GM19193 (cell line): ENCODE data around the gene TBC1D16.

Experiments
- POLR2A ChIP-seq: IDR thresholded peaks from 4 replicates; pipeline ENCODE4 v1.6.1; 2011; ENCODE audit not compliant: insufficient read depth, insufficient read length; ENCODE audit errors: extremely low read depth

TBC1D16 gene

DNA sequence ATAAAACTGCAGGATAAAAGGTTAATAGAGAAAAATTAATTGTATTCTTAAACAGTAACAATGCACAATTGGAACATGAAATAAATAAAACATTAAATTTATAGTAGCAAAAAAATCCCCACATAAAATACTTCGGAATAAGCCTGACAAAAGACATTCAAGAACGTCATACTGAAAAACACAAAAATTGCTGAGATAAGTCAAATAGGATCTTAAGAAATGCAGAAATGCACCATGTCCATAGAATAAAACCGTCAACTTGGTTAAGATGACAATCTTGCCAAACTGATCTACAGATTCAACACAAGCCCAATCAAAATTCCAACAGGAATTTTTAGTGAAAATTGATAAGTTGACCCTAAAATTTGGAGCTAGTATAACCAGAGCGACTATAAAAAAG, 76.6 kb downstream of the TBC1D16 start:
- TF ChIP-seq POLR2A: no peak

DNA sequence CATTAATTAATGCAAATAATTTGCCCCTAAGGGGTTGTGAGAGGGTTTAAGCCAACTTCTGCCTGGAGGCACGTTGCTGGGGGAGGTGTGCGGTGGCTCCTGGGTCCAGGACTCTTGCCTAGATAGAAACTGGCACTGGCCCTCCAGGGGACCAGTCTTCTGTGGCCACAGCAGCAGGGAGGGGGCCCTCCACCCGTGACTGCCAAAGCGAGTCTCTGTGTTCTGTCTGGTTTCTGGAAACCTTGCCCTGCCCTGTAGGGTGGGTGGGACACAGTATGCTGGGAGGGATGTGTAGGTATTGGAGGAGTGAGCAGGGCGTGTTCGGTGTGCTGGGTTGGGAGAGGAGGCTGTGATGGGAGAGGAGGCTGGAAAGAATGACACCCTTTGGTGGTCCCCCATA, 78.8 kb downstream of the TBC1D16 start:
- no peak for TF ChIP-seq POLR2A

DNA sequence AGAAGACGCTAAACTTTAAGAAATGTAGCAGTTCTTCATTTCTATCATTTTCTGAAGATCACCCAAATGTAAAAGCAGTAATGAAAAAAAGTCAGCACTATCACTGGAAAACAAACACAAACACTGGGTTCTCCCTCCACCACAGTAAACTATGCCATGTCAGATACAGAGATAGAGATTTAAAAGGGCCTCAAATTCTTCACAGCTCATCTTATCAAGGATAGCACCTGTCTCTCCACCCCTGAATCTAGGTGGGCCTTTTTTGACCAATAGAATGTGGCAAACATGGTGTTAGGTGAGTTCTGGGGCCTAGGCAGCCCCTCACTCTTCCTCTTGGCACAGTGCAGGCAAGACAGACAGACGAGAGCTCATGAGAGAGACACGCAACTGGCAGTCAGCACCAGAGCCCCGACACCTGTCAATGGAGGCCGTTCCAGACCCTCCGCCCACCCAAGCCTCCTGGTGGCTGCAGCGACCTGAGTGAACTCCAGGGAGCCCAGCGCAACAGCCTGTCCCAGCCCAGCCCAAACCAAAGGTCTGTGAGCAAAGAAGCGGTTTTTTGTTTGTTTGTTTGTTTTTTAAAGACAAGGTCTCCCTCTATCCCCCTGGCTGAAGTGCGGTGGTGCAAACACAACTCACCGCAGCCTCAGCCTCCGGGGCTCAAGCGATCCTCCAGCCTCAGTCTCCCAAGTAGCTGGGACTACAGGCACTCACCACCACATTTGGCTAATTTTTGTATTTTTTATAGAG, 79.8 kb downstream of the TBC1D16 start:
- TF ChIP-seq POLR2A: no peak

DNA sequence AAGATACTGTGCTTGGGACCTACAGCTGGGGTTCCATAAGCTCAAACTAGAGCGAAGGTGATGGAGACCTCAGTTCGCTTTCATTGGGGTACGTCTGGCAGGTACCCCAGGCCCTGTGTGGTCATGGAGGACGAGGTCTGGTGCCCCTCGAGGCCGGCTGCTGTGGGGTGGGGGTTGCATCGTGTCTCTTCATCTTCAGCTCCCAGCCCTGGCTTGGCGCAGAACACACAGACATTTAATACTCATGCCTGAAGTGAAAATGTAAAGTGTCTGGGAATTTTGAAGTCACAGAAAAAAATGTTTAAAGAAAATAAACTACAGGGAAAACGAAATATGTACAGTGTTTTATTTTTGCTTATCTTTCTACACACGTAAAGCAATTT, 80.5 kb downstream of the TBC1D16 start:
- no peak for TF ChIP-seq POLR2A

DNA sequence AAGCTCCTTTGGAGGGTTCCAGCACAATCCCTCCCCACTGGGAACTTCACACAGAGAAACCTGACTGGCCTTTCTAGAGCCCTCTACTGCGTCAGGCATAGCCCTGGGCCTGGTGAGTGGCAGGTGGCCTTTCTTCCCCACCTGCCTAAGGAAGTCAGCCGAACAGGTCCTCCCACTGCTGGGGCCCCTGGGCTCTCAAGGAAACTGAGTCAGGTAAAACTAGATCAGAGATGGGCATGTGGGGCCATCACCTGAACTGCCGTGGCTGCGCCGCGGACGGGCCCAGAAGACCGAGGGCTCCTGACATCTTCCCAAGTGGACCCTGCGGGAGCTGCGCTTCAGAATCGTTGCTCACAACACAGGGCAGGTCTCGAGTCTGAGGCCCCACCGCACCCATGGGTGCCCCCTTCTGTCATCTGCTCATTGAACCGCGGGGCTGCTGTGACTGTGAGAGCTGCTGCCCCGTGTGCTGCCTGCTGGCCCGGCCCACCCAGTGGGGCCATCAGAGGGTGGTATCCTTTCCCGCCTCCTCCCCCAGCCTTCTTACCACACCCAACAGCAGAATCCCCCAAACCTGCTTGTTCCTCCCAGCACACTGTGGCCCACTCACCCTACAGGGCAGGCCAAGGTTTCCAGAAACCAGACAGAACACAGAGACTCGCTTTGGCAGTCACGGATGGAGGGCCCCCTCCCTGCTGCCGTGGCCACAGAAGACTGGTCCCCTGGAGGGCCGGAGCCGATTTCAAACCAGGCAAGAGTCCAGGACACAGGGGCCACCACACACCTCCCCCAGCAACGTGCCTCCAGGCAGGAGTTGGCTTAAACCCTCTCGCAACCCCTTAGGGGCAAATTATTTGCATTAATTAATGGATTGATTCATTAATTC, 81.1 kb downstream of the TBC1D16 start:
- TF ChIP-seq POLR2A: no peak

DNA sequence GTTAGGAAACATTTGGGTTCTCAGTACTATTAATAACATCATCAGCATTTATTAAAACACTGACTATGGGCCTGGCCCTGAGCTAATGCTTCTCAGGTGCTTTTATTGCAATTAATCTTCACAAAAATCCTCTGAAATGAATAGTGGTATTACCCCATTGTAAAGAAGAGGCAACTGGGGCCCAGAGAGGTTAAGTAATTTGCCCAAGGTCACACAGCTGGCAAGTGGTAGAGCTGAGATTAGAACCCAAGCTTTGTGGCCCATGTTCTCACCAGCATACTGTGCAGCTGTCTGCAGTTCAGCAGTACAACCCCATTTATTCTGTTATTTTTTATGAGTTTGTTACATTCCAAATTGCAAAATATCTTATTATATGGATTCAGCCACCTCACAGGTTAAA, 82.3 kb downstream of the TBC1D16 start:
- no peak for TF ChIP-seq POLR2A

DNA sequence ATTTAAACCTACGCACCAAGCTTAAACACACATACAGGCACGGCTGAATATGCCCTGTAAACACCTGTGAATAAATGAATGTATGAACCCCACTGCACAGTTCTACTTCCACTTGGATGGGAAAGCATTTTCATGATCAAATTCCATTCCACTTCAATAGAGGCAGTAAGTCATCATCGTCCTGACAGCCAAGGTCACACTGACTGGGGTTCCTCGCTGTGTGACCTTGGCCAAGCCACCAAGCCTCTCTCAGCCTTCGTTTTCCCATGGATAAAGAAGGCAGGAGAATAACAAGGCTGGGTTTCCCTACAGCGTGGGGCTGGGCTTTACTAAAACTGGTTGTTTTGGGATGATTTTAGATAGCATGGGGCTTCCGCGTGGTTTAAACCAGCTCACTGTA, 82.8 kb downstream of the TBC1D16 start:
- no peak for TF ChIP-seq POLR2A

DNA sequence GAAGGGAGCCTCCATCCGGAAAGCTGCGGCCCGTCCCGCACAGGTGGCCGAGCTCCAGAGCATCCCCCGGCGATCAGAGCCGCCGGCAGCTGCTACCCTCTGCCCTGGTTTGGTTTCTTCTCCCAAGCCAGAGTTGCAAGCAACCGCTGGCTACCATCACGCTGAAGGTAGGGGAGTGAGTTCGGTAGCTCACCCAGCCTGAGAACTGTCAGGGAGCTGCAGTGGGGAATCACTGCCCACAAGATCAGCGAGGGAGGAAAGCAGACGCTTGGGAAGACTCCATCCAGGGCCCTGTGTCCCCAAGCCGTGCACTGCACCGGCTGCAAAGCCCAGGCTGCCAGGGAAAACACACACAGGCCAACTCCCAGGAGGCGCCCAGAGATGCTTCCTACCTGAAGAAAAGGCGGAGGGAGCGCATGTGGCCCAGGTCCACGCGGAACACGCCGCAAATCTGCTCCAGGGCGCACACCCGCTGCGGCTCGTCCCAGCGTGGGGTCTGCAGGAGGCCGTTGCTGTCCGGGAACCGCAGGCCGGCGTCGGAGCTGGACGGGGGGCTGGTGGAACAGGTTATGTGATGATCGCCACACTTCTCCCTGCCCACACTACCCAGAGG, 83.3 kb downstream of the TBC1D16 start:
- TF ChIP-seq POLR2A: no peak

DNA sequence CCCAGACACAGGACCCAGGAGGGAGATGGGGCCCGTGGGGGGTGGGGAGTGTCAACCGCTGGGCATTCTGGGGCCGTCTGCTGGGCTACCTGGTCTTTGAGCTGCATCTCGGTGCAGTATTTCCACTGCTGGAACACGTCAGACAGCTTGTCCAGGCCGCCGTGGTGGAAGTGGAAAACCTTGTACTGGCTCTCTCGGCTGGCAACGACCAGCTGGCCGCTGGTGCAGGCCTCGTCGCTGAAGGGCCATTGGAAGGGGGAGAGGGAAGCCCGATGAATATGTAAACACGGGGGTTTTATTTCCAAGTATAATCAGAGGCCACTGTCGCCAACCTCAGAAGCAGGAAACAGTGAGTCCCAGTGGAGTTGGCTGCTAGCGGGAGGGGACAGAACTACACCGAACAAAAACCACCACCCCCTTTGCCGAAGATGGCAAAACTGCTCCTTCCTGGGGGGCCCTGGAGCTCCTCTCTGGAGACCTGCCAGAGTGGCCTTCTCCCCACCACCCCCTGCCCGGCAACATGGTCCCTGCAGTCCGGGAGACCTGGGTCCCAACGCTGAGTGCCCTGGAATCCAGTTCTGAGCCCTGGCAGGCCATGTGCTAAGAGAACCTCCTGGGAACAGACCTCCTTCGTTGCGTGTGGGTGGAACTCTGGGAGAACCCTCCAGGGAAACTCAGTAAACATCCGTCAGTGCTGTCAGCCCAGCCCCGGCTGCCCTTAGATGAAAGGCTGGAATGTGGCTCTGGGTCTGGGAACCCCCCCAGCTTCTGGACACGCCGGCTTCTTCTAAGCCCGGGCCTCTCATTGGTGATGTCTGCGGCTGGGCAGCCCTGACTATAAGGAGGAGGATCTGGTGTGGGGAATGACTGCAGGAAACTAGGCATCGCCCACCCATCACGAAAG, 84.1 kb downstream of the TBC1D16 start:
- no peak for TF ChIP-seq POLR2A

DNA sequence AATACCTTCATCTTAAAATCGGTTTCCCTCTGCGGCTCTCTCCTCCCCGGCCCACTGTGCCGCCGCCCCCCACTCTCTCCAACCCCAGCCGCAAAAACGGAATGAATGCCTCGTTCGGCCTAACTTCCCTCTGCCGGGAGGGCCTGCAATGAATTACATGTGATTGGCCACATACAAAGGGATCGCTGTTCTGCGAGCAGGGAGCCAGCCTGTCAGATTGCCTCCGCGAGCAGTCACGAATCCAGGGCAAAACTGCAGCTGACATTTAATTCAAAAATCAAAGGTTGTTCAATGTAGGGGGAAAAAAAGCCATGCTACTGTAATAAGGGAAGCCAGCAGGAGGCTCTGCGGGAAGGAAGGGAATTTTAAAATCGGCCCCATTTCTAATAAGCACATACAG, 84.9 kb downstream of the TBC1D16 start:
- TF ChIP-seq POLR2A: no peak

DNA sequence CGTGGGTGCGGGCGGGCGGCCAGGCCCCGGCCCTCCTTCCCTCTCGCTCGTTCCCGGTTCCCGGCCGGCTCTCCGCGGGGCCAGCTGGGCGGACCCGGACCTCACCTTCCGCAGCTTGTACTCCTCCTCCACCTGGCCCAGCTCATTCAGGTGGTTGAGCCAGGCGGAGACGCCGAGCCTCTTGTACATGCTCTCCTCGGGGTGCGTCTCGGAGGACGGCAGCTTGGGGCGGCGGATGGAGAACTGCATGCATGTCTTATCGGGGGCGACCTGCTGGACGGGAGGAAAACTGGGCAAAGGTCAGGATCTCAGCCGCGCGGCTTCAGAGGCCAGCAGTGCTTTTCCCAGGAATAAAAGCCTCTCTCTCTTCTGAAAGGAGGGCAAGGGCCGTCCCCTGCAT, 85.4 kb downstream of the TBC1D16 start:
- TF ChIP-seq POLR2A: no peak

DNA sequence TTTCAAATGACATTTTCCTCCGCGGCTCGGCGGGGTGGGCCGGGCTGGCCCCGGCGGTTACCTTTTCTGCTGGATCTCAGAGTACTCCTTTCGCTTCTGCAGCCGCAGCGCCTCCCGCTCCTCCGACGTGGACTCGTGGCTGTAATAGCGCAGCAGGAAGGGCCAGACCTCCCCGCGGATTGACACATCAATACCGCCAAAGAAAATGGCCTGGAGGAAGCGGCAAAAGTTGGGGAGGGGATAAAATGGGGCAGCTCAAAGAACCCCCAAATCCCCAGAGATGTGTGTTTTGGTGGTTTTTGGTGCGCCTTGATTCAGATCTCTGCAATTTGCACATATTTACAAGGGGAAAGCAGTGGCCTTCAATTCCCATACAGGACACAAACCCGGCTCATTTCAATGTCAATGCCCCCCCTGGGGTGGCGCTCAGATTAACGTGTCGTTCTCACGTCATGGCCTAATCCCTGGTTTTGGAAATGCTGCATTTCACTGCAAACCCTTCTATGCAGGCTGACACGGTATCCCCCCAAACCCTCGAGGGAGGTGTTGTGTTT, 85.9 kb downstream of the TBC1D16 start:
- no peak for TF ChIP-seq POLR2A

DNA sequence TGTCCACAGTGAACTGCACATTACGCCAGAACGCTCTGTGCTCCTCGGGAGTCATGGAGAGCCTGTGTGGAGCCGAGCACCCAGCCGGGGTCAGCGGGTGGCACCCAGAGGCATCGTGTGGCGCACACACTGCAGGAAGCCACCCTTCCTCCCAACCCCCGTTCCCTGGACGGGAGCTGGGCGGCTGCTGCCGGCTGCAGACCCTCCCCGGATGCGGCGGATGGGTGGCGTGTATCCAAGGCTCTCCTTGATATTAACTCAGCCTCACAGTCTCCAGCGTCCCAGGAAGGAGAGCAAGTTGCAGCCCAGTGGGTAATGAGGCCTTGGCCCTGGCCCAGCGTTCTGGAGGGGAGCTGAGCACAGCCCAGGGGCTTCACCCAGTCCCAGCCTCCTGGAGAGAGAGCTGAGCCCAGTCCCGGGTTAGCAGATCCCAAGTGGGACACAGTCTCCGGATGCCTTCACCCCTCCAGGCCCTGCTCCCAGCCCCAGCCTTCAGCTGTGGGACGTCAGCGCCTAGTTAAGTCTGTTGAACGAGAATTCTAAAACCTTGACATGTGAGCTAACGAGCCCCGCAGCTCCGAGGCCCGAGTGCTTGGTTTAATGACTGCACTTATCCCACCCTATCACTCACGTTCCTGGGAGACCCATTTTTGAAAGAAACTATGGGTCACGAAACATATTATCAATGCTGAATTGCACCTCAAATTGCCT, 86.6 kb downstream of the TBC1D16 start:
- TF ChIP-seq POLR2A: no peak
